RPMI7951 (cell line): Measurements from ENCODE around the gene CCN6. TPM values are rescaled to one million over a fixed set of nuclear protein-coding genes. Genes with fewer than 3 reads are reported as not detected.
"Not testable (repeated sequence)": the region's sequence is repeated elsewhere in the genome, so short reads cannot be mapped to it uniquely, and the experiment has no call there.

Experiments used
- DNase-seq: peaks from one replicate; pipeline ENCODE4 v3.0.0-alpha.2; 2012; ENCODE audit warnings: low read depth
- total RNA-seq: library from RNA; depleted of rRNA; stranded (reverse); fragments of >200 nt; shearing (Covaris generic); gene quantifications from 2 replicates; pipeline ENCODE4 v1.2.3, GENCODE V29; 2014

The CCN6 gene
- total RNA-seq, 1 experiment from 2014 or later: 0.24 TPM

GRCh38 chr6:112029045-112029822, 24.7 kb upstream of the CCN6 start:
- DNase-seq: peak; percentile 69

- DNase-seq: no peak
Measured at GRCh38 chr6:112030206-112030960, 23.5 kb upstream of the CCN6 start.

GRCh38 chr6:112030961-112031660, 22.8 kb upstream of the CCN6 start:
- DNase-seq: no peak

GRCh38 chr6:112031960-112032359, 21.9 kb upstream of the CCN6 start:
- DNase-seq: no peak

GRCh38 chr6:112032728-112033127, 21.2 kb upstream of the CCN6 start:
- no peak for DNase-seq

GRCh38 chr6:112033791-112034615, 19.9 kb upstream of the CCN6 start:
- no peak for DNase-seq

- DNase-seq: no peak
Measured at GRCh38 chr6:112034616-112034995, 19.3 kb upstream of the CCN6 start.

- DNase-seq: no peak
Measured at GRCh38 chr6:112036088-112036637, 17.7 kb upstream of the CCN6 start.

GRCh38 chr6:112037783-112038216, 16.1 kb upstream of the CCN6 start:
- peak; percentile 95 for DNase-seq

GRCh38 chr6:112038268-112038667, 15.6 kb upstream of the CCN6 start:
- no peak for DNase-seq

GRCh38 chr6:112038756-112039430, 15.0 kb upstream of the CCN6 start:
- no peak for DNase-seq

- DNase-seq: no peak
Measured at GRCh38 chr6:112039431-112039770, 14.5 kb upstream of the CCN6 start.

GRCh38 chr6:112040956-112041355, 12.9 kb upstream of the CCN6 start:
- DNase-seq: peak; percentile 58

GRCh38 chr6:112041535-112041934, 12.4 kb upstream of the CCN6 start:
- peak; percentile 29 for DNase-seq

- peak; percentile 90 for DNase-seq
Measured at GRCh38 chr6:112043032-112044007, 10.6 kb upstream of the CCN6 start.

- DNase-seq: no peak
Measured at GRCh38 chr6:112044196-112044595, 9.7 kb upstream of the CCN6 start.

- DNase-seq: peak; percentile 69
Measured at GRCh38 chr6:112044856-112045255, 9.0 kb upstream of the CCN6 start.

GRCh38 chr6:112047523-112047922, 6.4 kb upstream of the CCN6 start:
- not testable (repeated sequence) for DNase-seq

- DNase-seq: peak; percentile 37
Measured at GRCh38 chr6:112049026-112049799, 4.7 kb upstream of the CCN6 start.
